Common myeloid progenitor, CD34-positive (primary cell): ENCODE data around the gene FBXW12.
A peak's percentile ranks its signal among the peaks of the same experiment; 100 is the strongest.

Source experiments
- CTCF ChIA-PET: fragments of 350-600 bp; sonication (Branson Sonifier 250); formaldehyde crosslinking; loops from one replicate; lab custom pipeline; 2021; ENCODE audit warnings: antibody characterized with exemption; lab: Charles Lee
- POLR2A ChIA-PET: fragments of 350-600 bp; sonication (Branson Sonifier 250); formaldehyde crosslinking; loops from one replicate; lab custom pipeline; 2021; ENCODE audit warnings: antibody characterized with exemption; lab: Charles Lee
- DNase-seq, 3 donors: peaks; one replicate each; pipeline versions ENCODE4 v3.0.0 to v3.0.0-alpha.2; 2013
- H3K27ac ChIP-seq, 2 experiments: 1 replicate in 1 of 2; 2 replicates in 1 of 2; pipeline ENCODE4 v1.7.0; 2013; ENCODE audit warnings: inconsistent platforms in 2 of 2, low read length in 2 of 2, mild to moderate bottlenecking in 2 of 2, low read depth in 1 of 2, moderate library complexity in 1 of 2; ENCODE audit not compliant: severe bottlenecking in 2 of 2, insufficient read depth in 1 of 2, poor library complexity in 1 of 2
- H3K27me3 ChIP-seq, 5 experiments: replicated peaks in 2 of 5; 1 replicate in 3 of 5; 2 replicates in 2 of 5; pipeline versions ENCODE4 v1.6.1 to v1.7.0; 2013; ENCODE audit warnings: low read length in 4 of 5, mild to moderate bottlenecking in 2 of 5, moderate library complexity in 2 of 5, inconsistent platforms in 1 of 5; ENCODE audit not compliant: insufficient read depth in 5 of 5, control insufficient read depth in 4 of 5
- H3K36me3 ChIP-seq, 4 experiments: 1 replicate in 2 of 4; 2 replicates in 2 of 4; pipeline versions ENCODE4 v1.6.1 to v1.7.0; 2013; ENCODE audit warnings: low read length in 3 of 4, control low read depth in 1 of 4, mild to moderate bottlenecking in 1 of 4; ENCODE audit not compliant: control insufficient read depth in 4 of 4, insufficient read depth in 4 of 4
- H3K4me1 ChIP-seq, 4 experiments: 1 replicate in 3 of 4; 2 replicates in 1 of 4; pipeline versions ENCODE4 v1.6.1 to v1.7.1; 2013; ENCODE audit warnings: low read length in 3 of 4, mild to moderate bottlenecking in 3 of 4, control low read depth in 1 of 4, inconsistent platforms in 1 of 4, moderate library complexity in 1 of 4; ENCODE audit not compliant: control insufficient read depth in 4 of 4, insufficient read depth in 4 of 4; ENCODE audit errors: control extremely low read depth in 1 of 4
- H3K4me3 ChIP-seq, 7 experiments: 1 replicate in 4 of 7; 2 replicates in 3 of 7; pipeline versions ENCODE4 v1.5.1 to v1.7.0; 2013; ENCODE audit warnings: mild to moderate bottlenecking in 7 of 7, low read length in 6 of 7, moderate library complexity in 6 of 7, inconsistent platforms in 2 of 7, low read depth in 2 of 7, control low read depth in 1 of 7; ENCODE audit not compliant: insufficient read depth in 4 of 7, control insufficient read depth in 1 of 7; ENCODE audit errors: extremely low read depth in 1 of 7
- H3K9me3 ChIP-seq, 5 experiments: 1 replicate in 4 of 5; 2 replicates in 1 of 5; pipeline versions ENCODE4 v1.6.1 to v1.7.1; 2013; ENCODE audit warnings: low read length in 4 of 5, mild to moderate bottlenecking in 2 of 5, inconsistent platforms in 1 of 5, low read depth in 1 of 5, moderate library complexity in 1 of 5; ENCODE audit not compliant: control insufficient read depth in 4 of 5, insufficient read depth in 2 of 5; ENCODE audit errors: control extremely low read depth in 1 of 5
- WGBS: methylation state at CpG from one replicate; pipeline ENCODE4 v1.1.5; 2013; ENCODE audit not compliant: insufficient coverage; 5-methylcytosine and 5-hydroxymethylcytosine counted together

The FBXW12 gene

GRCh38 chr3:48435774-48436476 lies 63.9 kb downstream of the FBXW12 start:
- 45% methylated on average over 7 of the region's 7 CpGs for WGBS
- peak; percentile 86 to 92 (median 87) for DNase-seq
- POLR2A ChIA-PET: interaction anchor here (0.7 to 1.3 kb wide), 4 partner anchors 10 to 162 kb away, joined by 3 to 8 read pairs (median 4); partner anchors contain the start of gene ATRIP
- H3K4me3 ChIP-seq: no peak overlapping the region
- H3K27me3 ChIP-seq: no peaks in the 10 kb centered on the region
- no peaks in the 10 kb centered on the region for H3K9me3 ChIP-seq
- peaks cover 2 to 38% (median 14%) of the 10 kb centered on the region in 4 experiments for H3K36me3 ChIP-seq
- peaks cover 0 to 26% (median 13%) of the 10 kb centered on the region in 4 experiments for H3K4me1 ChIP-seq
- CTCF ChIA-PET: interaction anchor here (0.7 to 9.8 kb wide), 69 partner anchors 9 to 254 kb away, joined by 3 to 164 read pairs (median 4); partner anchors contain the start of genes ATRIP, CDC25A, SHISA5 and ZNF589
- no peak overlapping the region for H3K27ac ChIP-seq

- Histone ChIP-seq H3K9me3 (no peaks in the 10 kb centered on the region), H3K27ac (no peak overlapping the region), H3K36me3 (peaks cover 2 to 35% (median 14%) of the 10 kb centered on the region in 4 experiments), H3K4me1 (peaks cover 5 to 31% (median 17%) of the 10 kb centered on the region in 4 experiments), H3K27me3 (no peaks in the 10 kb centered on the region), H3K4me3 (no peak overlapping the region)
- ChIA-PET POLR2A (interaction anchor here (1.1 to 1.3 kb wide), 3 partner anchors 10 to 163 kb away, joined by 3 to 8 read pairs (median 5); partner anchors contain the start of gene ATRIP), CTCF (interaction anchor here (0.7 to 9.8 kb wide), 63 partner anchors 8 to 254 kb away, joined by 3 to 164 read pairs (median 5); partner anchors contain the start of genes ATRIP, CDC25A, SHISA5 and ZNF589)
- no peak for DNase-seq
- 33% methylated on average over 1 of the region's 1 CpG for WGBS
These were observed 64.4 kb downstream of the FBXW12 start for GRCh38 chr3:48436477-48436787.

- Histone ChIP-seq H3K4me1 (peaks cover 8 to 35% (median 21%) of the 10 kb centered on the region in 4 experiments), H3K27ac (peak overlapping the region in 1 of 2 experiments; percentile 22), H3K4me3 (no peak overlapping the region), H3K27me3 (no peaks in the 10 kb centered on the region), H3K36me3 (peaks cover 5 to 34% (median 17%) of the 10 kb centered on the region in 4 experiments), H3K9me3 (no peaks in the 10 kb centered on the region)
- 99% methylated on average over 6 of the region's 7 CpGs for WGBS
- DNase-seq: no peak
- CTCF ChIA-PET: interaction anchor here (0.7 to 9.8 kb wide), 44 partner anchors 8 to 243 kb away, joined by 3 to 164 read pairs (median 6); partner anchors contain the start of genes ATRIP, SHISA5 and ZNF589
- POLR2A ChIA-PET: interaction anchor here (1.3 kb wide), 1 partner anchor 36 kb away, joined by 8 read pairs; no protein-coding TSS in a partner anchor
These were observed 64.8 kb downstream of the FBXW12 start for GRCh38 chr3:48436855-48437254.

DNA sequence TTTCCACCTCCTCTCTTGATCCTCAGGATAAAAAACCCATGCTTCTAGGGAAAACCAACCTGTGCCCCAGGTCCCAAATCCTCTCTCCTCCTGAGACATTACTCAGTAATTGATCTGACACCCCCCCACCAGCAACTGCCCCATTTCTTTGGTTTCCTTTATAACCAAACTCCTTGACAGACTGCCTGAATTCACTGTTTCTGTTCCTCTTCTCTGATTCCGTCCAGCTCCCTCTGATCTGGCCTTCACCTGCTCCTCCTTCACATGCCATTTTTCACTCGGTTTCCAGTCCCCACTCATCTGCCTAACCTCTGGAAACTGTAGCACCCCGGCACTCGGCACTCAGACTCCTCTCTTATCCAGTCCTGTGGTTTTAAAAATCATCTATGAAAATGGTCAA lies 65.8 kb downstream of the FBXW12 start:
- 87% methylated on average over 2 of the region's 4 CpGs for WGBS
- CTCF ChIA-PET: interaction anchor here (1.1 to 9.8 kb wide), 6 partner anchors 13 to 205 kb away, joined by 3 to 164 read pairs (median 28); partner anchors contain the start of gene SHISA5
- POLR2A ChIA-PET: no interaction called here
- Histone ChIP-seq H3K27ac (no peak overlapping the region), H3K4me3 (no peak overlapping the region), H3K9me3 (no peaks in the 10 kb centered on the region), H3K4me1 (peaks cover 8 to 37% (median 22%) of the 10 kb centered on the region in 4 experiments), H3K36me3 (peaks cover 4 to 32% (median 13%) of the 10 kb centered on the region in 4 experiments), H3K27me3 (no peaks in the 10 kb centered on the region)
- no peak for DNase-seq

DNA sequence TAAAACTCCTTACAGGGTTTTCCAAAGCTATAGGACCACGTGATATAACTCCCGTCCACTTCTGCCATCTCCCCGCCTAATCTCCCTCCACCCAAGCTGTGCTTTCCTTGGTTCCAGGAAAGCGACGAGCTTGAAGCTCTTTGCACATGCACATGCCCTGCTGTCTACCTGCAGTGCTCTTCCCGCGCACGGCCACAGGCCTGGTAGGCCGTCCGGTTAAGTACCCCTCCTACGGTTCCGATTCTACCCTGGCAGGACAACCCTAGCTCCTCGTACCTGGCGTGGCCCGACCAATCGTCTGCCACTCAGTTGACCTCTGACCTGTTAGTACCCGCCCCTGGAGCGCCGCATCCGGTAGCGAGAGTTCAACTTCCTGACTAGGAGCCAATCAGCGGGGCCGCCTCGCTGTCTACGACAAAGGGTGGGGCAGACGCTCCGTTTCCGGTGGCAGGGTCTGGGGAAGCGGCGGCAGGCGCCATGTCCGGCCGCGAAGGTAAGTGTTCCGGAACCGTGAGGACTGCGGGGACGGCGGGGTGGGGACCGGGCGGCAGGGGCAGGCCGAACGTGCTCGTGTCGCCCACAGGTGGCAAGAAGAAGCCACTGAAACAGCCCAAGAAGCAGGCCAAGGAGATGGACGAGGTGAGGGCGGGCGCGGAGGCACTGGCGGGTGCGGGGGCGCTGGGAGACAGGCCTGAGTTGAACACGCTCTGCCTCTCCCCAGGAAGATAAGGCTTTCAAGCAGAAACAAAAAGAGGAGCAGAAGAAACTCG lies 68.0 kb downstream of the FBXW12 start, which contains the start of the genes CCDC51 and TMA7:
Gene CCDC51 (minus strand): TSS at position 300 of the 770 bp plus-strand sequence. CDS start 4,991 bp downstream, outside the sequence.
Gene TMA7 (plus strand): TSS at position 438 of the 770 bp plus-strand sequence. CDS start 40 bp downstream, at position 478.
- H3K4me3 ChIP-seq: peak within 1 kb of the TSS; percentile 71 to 99 (median 87)
- no peaks in the 10 kb centered on the region for H3K27me3 ChIP-seq
- peak; percentile 97 to 98 (median 97) for DNase-seq
- H3K4me1 ChIP-seq: peaks cover 8 to 37% (median 22%) of the 10 kb centered on the region in 4 experiments
- ChIA-PET POLR2A (interaction anchor here (0.7 to 1.4 kb wide), 4 partner anchors 12 to 252 kb away, joined by 3 to 4 read pairs (median 3); partner anchors contain the start of gene CDC25A), CTCF (interaction anchor here (0.7 to 2.7 kb wide), 17 partner anchors 11 to 247 kb away, joined by 3 to 24 read pairs (median 4); a partner anchor contains a TSS)
- H3K9me3 ChIP-seq: no peaks in the 10 kb centered on the region
- H3K36me3 ChIP-seq: peaks cover 4 to 24% (median 14%) of the 10 kb centered on the region in 4 experiments
- WGBS: under 1% methylated on average over 50 of the region's 54 CpGs
- H3K27ac ChIP-seq: peak within 1 kb of the TSS; percentile 74 to 88

GRCh38 chr3:48440590-48440958 lies 68.6 kb downstream of the FBXW12 start:
- peak in 2 of 3 donors; percentile 11 to 26 for DNase-seq
- Histone ChIP-seq H3K27me3 (no peaks in the 10 kb centered on the region), H3K4me3 (peak overlapping the region; percentile 71 to 99 (median 87)), H3K4me1 (peaks cover 8 to 40% (median 23%) of the 10 kb centered on the region in 4 experiments), H3K36me3 (peaks cover 4 to 23% (median 14%) of the 10 kb centered on the region in 4 experiments), H3K9me3 (no peaks in the 10 kb centered on the region), H3K27ac (peak overlapping the region; percentile 73 to 88)
- ChIA-PET CTCF (interaction anchor here (0.7 to 2.7 kb wide), 12 partner anchors 11 to 209 kb away, joined by 3 to 24 read pairs (median 3); a partner anchor contains a TSS), POLR2A (interaction anchor here (1.1 to 1.4 kb wide), 3 partner anchors 33 to 252 kb away, joined by 3 to 4 read pairs (median 3); partner anchors contain the start of gene CDC25A)
- WGBS: 4% methylated on average over 21 of the region's 21 CpGs
